DOHH2 (cell line): ENCODE measurements around the gene ABCA3.

Experiments used
- EZH2phosphoT487 ChIP-seq: fragments of 200-600 bp; sonication (generic); IDR thresholded peaks from 2 replicates; pipeline ENCODE4 v1.6.1; 2017; ENCODE audit warnings: borderline replicate concordance, mild to moderate bottlenecking, antibody characterized with exemption, low read length, moderate library complexity, mixed read lengths
- TF ChIP-seq, protein P1 (sequence below): fragments of 200-600 bp; sonication (generic); IDR thresholded peaks from one replicate; pipeline ENCODE4 v1.5.1; 2014; ENCODE audit warnings: antibody characterized with exemption, mild to moderate bottlenecking, low read depth, low read length; ENCODE audit not compliant: poor library complexity, severe bottlenecking

DNA sequence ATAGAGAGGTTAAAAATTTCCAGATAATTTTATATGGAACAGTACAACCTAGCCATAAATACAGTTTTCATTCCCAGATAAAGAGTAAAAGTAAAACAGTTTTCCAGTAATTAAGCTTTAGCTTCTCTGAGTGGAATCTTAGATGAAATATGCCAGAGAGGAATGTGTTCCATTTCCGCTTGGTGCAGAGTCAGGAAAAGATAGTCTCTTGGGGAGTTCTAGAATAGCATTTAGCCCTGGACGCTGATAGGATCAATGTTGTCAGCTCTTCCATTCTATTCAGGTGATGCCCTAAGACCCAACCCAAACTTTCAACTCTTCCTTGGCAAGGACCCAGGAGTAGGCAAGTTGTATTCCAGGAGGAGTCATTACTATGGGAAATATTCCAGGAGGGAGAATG is 30.9 kb upstream of the ABCA3 start:
- TF ChIP-seq, protein P1, sequence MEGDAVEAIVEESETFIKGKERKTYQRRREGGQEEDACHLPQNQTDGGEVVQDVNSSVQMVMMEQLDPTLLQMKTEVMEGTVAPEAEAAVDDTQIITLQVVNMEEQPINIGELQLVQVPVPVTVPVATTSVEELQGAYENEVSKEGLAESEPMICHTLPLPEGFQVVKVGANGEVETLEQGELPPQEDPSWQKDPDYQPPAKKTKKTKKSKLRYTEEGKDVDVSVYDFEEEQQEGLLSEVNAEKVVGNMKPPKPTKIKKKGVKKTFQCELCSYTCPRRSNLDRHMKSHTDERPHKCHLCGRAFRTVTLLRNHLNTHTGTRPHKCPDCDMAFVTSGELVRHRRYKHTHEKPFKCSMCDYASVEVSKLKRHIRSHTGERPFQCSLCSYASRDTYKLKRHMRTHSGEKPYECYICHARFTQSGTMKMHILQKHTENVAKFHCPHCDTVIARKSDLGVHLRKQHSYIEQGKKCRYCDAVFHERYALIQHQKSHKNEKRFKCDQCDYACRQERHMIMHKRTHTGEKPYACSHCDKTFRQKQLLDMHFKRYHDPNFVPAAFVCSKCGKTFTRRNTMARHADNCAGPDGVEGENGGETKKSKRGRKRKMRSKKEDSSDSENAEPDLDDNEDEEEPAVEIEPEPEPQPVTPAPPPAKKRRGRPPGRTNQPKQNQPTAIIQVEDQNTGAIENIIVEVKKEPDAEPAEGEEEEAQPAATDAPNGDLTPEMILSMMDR, result no peak
- TF ChIP-seq EZH2phosphoT487, result no peak
